Epidermal melanocyte (primary cell): ENCODE results near the gene KRT4.
"Not testable (repeated sequence)": the region's sequence is repeated elsewhere in the genome, so short reads cannot be mapped to it uniquely, and the experiment has no call there.

Source experiments
- DNase-seq: peaks from one replicate; pipeline ENCODE4 v3.0.0; 2011; ENCODE audit warnings: low spot score; ENCODE audit not compliant: insufficient read length

KRT4 gene

GRCh38 chr12:52813885-52814709, at the start of gene KRT4:
Gene KRT4, minus strand, starts transcription at chr12:52814116. Its CDS starts 58 bp downstream, at chr12:52814058.
- DNase-seq, result no peak

- DNase-seq, result no peak
These were observed 48.1 kb upstream of the KRT4 start for GRCh38 chr12:52862023-52862422.

DNA sequence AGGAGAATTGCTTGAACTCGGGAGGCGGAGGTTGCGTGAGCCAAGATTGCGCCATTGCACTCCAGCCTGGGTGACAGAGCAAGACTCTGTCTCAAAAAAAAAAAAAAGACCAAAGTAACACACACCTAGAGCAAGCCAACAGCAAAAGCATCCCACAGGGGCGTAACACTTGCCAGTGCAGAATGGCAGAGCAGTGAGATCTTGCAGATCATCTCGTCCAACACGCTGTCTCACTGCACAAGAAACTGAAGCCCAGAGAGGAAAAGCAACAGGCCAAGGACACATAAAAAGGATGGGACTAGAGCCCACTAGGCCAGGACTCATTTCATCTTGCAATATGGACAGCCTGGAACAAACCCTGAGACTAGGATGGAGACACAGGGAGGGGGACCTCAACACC, 47.6 kb upstream of the KRT4 start:
- no peak for DNase-seq

DNA sequence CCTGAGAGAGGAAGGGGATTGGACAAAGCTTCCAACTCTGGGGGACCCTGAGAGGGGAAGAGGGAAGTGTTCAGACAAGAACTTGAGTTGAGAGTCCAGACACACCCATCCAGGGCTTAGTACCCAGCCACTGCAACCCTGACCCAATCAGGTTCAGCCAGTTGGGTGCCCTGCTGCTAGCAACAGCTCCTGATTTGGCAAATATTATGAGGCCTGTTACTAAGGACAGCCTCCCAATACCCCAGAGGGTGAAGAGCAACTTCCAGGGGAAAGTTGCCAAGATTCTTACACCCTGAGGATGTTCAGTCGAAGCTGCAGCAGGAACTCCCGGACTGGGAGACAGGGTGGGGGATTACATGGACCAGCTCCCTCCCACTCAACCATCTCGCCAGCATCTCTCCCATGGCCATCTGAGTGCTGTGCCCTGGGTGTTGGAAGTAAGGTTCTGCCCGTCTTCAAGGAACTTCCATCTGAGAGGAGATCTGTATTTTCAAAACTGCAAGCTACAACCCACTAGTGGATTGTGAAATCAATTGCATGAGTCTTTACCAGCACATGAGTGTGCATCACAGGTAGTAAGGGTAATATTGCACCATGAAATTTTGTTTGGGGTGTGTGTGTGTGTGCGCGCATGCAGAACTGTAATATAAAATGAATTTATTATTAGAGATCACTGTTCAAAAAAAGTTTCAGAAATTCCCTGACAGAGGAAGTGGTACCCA, 46.3 kb upstream of the KRT4 start:
- DNase-seq, result no peak

DNA sequence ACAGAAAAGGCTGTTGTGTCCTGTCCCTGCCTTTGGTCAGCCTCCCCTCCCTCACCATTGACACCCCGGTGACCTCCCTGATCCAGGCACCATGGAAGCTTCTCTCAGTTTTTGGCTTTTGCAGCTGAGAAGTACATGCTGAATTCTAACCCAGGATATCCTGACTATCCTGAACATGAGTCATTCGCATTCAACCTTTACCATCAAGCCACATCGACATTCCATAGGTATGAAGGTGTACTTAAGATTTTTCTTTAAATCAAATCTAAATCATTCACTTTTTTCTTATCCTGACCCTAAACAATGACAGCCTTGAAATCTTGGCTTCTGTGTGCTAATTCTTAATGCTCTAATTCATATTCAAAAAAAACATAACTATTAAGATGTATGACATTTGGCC, 43.6 kb upstream of the KRT4 start:
- DNase-seq, result no peak

- no peak for DNase-seq
These were observed 42.9 kb upstream of the KRT4 start for GRCh38 chr12:52856787-52857186.

- not testable (repeated sequence) for DNase-seq
These were observed 42.2 kb upstream of the KRT4 start for GRCh38 chr12:52856077-52856476.

DNA sequence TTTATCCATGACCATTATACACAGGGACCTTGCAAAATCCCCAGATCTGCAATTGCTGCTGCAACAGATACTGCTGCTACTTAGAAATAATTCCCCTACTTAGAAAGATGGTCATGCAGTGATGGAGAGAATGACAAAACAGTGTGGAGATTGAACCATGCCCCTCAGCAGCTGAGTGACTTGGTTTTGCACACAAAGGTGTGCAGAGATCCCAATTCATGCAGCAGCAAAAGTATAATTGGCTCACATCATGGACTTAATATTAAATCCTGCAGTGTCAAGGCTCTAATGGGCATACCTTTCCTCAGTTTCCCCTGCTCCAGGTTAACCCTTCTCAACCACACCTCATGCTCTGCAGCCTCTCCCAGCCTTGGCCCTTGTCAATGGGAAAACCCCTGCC, 37.9 kb upstream of the KRT4 start:
- no peak for DNase-seq

DNA sequence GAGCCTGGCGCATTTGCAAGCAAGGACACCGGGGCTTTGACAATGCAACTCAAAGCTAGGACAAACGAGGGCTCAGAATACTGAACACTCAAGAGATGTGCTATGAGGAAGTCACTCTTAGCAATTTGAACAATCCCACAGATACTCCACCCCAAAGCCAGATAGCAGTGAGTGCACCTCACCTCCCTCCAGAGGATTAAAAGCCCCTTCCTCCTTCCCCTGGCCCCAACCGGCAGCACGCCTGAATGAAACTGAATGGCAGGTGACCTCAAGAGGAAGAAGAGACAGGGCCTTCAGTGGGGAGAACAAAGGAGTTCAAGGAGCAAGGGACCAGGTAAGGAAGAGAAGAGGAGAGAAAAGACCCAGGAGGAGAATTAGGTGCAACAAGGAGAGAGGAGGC, 36.8 kb upstream of the KRT4 start:
- no peak for DNase-seq

DNA sequence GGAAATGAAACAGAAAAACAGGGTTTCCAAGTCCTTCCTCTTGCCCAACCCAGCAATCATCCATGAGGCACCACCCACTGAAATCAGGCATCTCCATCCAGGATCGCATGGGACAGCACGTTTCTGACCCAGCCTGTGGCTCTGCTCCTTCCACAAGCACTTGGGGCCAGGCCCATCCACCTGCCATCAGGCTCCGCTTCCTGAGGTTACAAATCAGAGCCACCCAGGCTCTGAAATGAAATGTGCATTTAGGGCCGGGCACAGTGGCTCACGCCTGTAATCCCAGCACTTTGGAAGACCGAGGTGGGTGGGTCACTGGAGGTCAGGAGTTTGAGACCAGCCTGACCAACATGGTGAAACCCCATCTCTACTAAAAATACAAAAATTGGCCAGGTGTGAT, 35.6 kb upstream of the KRT4 start:
- DNase-seq, result no peak

GRCh38 chr12:52848661-52849255, 34.8 kb upstream of the KRT4 start, which contains the start of gene KRT78:
Gene KRT78, minus strand, starts transcription at chr12:52848994. Its CDS starts 64 bp downstream, at chr12:52848930.
- no peak for DNase-seq

DNA sequence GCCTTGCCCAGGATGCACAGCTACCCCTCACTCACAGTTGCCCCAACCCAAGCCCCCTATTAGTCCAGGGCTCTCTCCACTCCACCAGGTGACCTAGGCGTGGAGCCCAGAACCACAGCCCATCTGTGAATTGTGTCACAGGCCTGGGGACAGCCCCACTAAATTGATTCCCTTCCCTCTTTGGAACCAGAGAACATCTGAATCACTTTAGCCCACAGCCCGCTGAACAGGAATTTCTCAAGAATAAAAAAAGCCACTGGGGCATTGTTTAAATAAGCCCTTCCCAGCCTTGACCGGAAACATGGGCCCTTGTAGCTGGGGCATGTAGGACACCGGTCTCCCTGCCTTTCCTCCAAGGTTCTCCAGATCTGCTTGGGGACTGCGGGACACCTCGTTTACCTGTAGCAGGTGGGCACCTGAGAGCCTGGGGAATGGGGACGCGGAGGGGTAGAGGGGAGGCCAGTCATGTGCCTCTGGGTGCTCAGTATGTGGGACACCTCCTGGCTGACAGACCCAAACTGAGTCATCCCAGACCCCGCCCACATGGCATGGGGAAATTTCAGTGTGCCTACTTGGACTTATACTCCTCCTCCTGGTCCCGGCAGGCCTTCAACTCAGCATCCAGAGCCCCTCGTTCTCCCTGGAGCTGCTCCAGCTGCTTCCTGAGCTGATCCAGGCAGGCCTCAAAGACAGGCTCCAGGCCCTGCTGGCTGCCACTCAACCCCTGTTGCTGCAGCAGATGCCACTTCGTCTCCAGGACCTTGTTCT, 33.6 kb upstream of the KRT4 start:
- no peak for DNase-seq

GRCh38 chr12:52846356-52846970, 32.5 kb upstream of the KRT4 start:
- DNase-seq, result no peak

DNA sequence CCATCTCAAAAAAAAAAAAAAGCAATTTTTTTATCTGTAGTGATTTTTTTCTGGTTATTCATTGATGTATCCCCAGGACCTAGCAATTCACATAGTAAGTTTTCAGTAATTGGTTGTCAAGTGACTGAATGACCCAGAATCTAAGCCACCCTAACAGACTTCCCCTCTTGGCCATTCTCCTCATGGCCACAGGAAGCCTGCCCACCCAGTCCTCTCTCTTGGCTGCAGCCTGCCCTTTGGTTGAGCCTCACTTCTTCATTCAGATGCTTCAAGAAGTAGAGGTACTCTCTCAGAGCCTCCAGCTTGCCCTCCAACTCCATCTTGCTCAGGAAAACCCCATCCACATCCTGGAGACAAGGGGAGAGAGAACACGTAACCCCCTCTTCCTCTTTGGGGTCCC, 32.0 kb upstream of the KRT4 start:
- DNase-seq, result no peak

GRCh38 chr12:52844386-52844785, 30.5 kb upstream of the KRT4 start:
- no peak for DNase-seq

DNA sequence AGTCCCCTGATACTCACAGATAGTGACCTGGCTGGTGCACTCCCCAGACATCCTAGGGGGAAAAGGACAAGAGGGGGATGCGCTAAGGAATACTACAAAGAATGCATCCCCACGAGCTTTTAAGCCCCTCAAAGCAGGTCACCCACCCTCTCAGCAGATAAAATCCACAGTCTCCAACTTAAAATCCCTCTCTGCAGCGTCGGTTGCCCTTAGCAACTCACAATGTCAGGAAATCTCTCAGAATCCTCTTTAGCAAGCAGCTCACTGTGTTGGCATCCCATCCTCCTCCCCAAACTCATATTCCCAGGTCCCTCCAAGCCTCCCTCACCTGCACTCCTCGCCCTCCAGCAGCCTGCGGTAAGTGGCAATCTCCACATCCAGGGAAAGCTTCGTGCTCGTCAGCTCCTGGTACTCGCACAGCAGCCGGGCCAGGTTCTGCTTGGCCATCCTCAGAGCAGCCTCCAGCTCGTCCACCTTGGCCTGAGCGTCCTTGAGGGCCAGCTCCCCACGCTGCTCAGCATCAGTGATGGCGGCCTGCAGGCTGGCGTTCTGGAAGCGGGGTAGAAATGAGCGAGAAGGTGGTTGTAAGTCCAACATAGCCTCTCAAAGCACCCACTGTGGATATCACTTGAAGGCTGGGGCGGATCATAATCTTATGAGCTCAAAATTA, 25.7 kb upstream of the KRT4 start:
- DNase-seq, result no peak

GRCh38 chr12:52838609-52839435, 24.9 kb upstream of the KRT4 start:
- DNase-seq, result no peak

GRCh38 chr12:52837781-52838608, 24.1 kb upstream of the KRT4 start:
- DNase-seq, result no peak

GRCh38 chr12:52837413-52837741, 23.5 kb upstream of the KRT4 start:
- DNase-seq, result no peak
